HG02571 (cell line): ENCODE results near the gene KCNF1.

Experiments
- ATAC-seq: cut with Tn5 transposase; IDR thresholded peaks from one replicate; pipeline ENCODE4 v1.9.1; 2021; ENCODE audit warnings: mild to moderate bottlenecking, moderate library complexity; ENCODE audit not compliant: unreplicated experiment

The KCNF1 gene

DNA sequence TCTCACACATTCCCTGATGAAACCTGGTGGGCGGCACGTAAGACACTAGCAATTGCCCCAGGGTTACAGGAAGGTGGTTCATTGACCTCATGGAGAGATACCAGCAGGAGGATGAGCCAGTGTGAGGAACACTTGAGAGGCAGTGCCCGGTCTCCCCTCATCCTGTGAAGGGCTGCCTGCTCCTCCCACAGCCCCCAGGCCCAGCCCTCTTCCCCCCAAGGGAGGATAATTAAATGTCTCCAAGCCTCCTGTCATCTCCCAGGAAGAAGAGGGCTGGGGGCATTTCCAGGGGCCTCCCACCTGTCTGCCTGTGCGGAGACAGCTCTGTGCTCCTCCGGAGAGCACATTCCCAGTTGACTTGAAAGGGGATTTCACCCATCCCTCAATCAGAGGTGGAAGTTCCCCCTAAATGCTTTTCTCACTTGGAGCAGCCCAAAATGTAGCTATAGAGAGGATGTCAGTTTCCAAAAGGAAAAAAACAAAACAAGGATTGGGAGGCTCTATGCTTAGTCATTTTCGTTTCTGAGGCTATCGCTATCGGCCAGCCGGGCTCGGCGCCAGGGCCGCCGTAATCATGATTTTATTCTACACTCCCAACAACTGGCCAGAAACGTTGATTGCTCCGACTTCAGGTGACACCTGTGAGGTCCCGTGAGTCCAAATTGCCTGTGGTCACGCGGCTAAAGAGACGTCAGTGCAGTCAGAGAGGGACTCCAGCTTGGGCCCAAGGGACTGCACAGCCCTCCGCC lies 7.1 kb downstream of the KCNF1 start:
- no peak for ATAC-seq

DNA sequence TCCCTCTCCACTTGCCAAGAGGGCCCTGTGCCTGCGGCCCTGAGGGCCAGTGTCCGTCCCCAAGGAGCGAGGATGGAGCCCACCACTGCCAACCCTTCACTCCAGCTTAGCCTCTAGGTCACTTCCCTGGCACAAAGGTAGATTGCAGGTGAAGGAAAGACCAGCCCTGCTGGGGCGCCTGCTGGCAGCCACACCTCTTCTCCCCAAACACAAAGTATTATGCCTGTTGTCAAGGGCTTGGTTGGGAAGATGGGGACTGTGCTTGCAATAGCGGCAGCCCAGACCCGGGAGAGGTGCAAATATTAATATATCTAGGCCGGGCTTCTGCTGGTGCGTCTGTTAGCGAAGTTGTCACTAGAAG lies 7.7 kb downstream of the KCNF1 start:
- no peak for ATAC-seq

DNA sequence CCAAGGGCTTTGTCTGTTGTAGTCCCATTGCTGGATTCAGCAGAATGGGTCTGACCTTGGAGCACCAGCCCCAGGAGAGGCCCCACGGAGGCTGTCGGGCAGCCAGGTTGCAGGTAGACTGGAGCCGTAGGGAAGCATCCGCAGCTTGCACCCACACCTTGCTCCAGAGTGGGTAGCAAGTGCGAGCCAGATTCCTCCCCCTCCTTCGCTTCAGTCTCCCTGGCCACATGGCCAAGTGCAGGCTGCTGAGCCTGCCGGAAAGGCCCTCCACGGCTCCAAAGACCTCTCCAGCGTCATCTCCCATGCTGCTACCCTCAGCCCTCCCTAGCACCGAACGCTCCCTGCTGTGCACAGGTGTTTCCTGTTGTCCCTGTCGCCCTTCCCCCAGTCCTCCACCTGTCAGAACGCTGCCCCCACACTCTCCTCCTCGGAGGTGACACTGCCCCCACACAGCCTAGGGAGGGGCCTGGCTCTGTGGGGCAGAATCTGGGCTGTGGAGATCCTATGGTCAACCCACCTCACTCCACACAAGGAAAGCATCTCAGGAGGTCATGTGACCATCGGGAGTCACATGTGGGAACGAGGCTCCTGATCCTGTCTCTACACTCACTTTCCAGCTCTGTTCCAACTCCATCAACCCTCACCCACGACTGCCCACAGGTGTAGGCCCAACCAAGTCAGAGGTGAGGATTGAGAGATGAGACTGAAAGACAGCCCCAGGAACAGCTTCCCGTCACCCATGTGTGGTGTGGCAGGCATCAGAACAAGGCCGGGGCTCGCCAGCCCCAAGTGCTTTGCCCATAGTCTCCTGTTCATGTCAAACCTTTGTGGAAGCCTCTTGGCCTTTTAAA lies 8.3 kb downstream of the KCNF1 start:
- ATAC-seq, result no peak

DNA sequence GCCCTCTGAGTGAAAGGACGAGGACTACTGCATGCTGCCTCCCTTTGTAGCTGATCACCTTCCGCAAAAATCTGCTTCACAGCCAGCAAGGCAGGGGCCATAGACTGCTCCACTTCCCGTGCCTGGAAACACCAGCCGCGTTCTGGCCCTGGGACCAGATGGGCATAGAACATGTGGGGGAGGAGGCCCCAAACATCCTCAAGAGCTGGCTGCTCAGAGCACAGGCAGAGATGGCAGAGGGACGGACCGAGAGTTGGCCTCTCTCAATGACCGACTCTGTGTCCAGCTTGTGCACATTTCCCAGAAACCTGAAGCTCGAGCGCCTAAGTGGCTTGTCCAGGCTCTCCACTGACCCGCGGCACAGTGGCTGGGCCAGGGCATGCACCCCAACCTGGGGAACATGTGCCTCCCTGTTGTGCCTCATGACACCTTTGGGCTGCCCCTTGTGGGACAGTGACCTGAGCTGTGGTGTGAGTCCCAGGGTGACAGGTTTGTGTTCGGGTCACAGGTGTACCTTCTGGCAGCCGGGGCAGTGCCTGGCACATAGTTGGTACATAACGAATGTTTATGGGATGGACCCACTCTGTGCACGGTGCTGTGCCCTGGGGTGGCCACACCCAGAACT lies 9.1 kb downstream of the KCNF1 start:
- no peak for ATAC-seq

DNA sequence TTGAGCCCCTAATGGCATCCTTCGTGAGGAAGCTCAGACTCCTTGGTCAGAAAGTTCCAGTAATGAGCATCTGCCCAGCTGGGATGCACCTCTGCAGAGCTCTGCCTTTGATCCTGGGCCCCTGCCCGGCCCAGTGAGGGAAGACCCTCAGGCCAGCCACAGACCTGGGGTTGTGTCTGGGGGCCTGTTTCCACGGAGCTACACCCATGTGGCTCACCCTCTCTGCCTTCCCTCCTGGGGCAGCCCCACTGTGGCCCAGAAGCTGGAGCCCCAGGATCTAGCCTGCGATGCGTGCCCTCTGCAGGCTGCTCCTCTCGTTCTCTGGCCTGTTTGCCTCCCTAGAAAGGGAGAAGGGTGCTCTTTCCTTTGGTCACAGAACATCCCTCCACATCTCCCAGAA lies 9.8 kb downstream of the KCNF1 start:
- ATAC-seq, result no peak

- no peak for ATAC-seq
These were observed 10.7 kb downstream of the KCNF1 start for GRCh38 chr2:10922307-10923007.

- no peak for ATAC-seq
These were observed 11.3 kb downstream of the KCNF1 start for GRCh38 chr2:10923008-10923375.

GRCh38 chr2:10923965-10924364 lies 12.2 kb downstream of the KCNF1 start:
- ATAC-seq, result no peak

DNA sequence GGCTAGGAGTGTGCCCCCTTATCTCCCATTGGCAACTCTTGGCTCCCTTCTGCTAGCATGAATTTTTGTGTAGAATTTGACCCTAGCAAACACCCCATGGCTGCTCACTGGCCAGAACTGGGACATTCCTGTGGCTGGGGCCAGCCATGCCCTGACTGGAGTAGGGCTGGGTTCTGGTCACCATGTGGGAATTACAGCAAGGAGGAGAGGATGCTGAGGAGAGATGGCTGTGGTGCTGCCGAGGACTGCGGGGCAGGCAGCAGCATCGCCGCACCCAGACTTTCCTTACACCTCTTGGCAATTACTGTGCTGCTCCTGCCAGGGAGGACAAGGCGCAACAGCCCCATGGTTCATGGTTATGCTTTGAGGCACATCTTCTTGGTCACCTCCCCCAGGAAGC lies 12.7 kb downstream of the KCNF1 start:
- no peak for ATAC-seq

- no peak for ATAC-seq
These were observed 13.1 kb downstream of the KCNF1 start for GRCh38 chr2:10924859-10925258.

DNA sequence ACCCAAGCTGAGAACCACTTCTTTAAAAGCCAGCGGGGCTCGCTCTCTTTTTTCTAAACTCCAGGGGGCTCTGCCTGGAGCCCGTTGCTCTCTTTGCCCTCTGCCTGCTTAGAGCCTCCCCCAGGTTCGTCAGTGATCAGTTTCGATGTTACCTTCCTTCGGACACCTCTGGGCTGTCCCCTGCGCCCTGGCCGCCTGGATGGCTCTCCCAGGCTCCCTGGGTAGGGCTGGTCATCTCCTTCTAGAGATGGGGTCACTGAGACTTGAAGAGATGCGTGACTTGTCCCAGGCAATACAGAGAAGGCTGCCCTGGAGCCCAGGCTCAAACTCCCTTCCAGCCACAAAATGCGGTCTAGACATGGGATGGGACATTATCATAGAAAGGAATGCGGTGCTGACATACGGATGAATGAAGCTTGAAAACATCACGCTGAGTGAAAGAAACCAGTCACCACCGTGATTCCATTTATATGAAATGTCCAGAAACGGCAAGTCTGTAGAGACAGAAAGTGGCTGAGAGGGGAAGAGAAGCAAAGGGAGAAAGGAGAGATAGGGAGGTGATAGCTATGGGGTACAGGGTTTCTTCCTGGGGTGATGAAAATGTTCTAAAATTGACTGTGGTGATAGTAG lies 14.6 kb downstream of the KCNF1 start:
- ATAC-seq, result no peak

- ATAC-seq, result no peak
These were observed 19.2 kb downstream of the KCNF1 start for GRCh38 chr2:10930721-10931516.

DNA sequence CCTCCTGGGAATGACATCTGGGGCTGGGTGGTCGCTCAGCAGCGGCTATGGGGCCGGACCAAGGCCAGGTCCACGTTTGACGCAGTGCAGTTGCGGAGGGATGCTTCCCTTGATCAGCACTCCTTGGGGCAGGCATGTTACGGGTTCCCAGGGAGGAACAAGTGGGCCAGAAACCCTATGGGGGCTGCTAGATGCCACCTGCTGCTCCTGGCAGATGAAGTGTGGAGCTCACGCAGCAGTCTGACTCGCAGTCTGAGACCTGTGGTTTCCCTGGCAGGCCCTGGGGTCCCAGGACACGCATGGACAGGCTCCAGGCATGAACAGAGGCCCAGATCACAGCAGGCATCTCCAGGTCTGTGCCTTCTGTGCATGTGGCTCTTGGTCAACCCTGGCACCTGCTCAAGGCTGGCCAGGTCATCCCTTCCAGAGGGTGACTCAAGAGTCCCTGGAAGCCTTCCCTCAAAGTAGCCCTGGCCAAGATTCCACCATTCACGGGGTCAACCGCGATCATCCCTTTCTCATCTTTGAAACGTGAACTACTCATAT lies 20.0 kb downstream of the KCNF1 start:
- no peak for ATAC-seq

DNA sequence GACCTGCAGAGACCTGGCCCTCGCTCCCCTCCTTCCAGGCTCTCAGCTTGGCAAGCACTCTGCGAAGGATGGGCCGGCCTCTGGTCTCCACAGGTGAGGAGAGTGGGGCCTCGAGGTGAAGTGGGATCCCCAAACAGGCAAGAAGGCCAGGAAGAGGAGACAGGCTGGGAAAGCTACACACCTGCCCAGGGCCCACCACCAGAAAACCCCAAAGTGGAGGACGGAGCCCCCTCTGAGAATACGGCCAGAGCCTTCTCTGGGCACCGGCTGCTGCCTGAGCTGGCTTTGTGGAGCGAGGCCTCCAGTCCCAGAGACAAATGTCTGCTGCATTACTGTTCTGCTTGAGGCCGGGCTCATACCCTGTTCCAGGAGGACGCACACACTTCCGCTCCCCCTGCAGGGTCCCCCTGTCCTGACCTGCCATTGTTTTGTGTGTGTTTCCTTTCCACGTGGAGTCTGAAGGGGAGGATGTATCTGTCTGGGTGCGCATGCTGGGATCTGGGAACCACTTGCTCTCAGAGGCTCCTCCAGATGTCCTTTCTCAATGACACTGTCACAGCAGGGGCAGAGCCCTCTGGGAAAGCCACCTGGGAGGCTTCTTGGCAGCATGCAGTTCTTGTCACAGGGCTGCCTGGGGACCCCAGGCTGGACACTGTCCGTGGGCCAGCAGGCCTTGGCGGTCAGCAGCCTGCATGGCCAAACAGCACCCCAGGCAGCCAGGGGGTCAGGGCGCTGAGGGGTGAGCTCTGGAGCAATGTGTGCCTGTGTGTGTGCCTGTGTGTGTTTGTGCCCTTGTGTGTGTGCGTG lies 20.8 kb downstream of the KCNF1 start:
- ATAC-seq, result no peak

DNA sequence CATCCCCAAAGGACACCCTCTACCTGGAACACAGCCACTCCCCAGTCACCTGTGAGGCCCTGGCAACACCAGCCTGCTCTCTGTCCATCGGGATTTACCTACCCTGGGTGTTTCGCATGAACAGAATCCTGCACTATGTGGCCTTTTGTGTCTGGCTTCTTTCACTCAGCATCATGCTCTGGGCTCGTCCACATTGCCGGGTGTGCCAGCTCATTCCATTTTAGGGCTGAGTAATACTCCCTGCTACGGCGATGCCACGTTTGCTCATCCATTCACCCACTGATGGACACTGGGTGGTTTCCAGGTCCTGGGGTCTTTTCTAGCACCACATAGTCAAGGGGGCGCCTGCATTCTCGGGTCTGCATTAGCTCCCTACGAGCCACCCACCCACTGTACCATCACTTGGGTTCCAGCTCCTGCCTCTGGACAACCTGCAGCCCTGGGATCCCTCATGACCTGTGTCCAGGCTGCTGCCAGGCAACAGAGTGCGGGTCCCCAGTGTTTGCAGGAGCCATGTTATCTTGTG lies 22.0 kb downstream of the KCNF1 start:
- no peak for ATAC-seq

- ATAC-seq, result no peak
These were observed 22.7 kb downstream of the KCNF1 start for GRCh38 chr2:10934308-10934978.

GRCh38 chr2:10934979-10935350 lies 23.2 kb downstream of the KCNF1 start:
- no peak for ATAC-seq

DNA sequence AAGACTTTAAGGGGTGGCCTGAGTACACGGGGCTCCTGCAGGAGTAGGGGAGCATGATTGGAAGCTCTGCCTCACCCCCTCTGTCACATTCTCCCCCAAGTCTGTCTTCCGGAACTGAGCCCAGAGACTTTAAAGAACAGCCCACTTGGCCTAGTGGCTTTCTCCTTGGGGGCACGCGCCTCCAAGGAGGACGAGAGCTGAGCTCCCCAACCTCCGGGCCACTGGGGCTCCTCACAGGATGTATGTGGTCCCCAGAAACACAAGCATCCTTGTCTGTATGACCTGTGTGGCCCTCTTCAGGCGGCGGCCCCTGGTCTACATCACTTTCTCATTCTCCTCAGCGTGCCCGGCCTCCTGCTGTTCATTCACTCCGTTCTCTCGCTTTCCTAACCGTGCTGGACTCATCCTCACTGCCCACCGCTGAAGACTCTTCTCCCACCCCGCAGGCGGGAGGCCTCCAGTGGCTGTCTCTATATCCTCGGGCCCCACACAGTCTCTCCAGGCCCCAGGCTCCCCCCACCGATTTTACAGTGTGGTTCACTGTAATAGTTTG lies 23.7 kb downstream of the KCNF1 start:
- ATAC-seq, result no peak
